ENCODE results near the gene ERVK3-1.
A peak's percentile ranks its signal among the peaks of the same experiment; 100 is the strongest.
"Not testable (repeated sequence)": the region's sequence is repeated elsewhere in the genome, so short reads cannot be mapped to it uniquely, and the experiment has no call there.

Gene ERVK3-1

GRCh38 chr19:58346961-58347929 lies 42.1 kb downstream of the ERVK3-1 start:
- peak; percentile 87 for DNase-seq

- not testable (repeated sequence) for DNase-seq
Observed at GRCh38 chr19:58348080-58348479, 42.9 kb downstream of the ERVK3-1 start.

- DNase-seq = no peak
Observed at GRCh38 chr19:58349590-58349989, 44.4 kb downstream of the ERVK3-1 start.

DNA sequence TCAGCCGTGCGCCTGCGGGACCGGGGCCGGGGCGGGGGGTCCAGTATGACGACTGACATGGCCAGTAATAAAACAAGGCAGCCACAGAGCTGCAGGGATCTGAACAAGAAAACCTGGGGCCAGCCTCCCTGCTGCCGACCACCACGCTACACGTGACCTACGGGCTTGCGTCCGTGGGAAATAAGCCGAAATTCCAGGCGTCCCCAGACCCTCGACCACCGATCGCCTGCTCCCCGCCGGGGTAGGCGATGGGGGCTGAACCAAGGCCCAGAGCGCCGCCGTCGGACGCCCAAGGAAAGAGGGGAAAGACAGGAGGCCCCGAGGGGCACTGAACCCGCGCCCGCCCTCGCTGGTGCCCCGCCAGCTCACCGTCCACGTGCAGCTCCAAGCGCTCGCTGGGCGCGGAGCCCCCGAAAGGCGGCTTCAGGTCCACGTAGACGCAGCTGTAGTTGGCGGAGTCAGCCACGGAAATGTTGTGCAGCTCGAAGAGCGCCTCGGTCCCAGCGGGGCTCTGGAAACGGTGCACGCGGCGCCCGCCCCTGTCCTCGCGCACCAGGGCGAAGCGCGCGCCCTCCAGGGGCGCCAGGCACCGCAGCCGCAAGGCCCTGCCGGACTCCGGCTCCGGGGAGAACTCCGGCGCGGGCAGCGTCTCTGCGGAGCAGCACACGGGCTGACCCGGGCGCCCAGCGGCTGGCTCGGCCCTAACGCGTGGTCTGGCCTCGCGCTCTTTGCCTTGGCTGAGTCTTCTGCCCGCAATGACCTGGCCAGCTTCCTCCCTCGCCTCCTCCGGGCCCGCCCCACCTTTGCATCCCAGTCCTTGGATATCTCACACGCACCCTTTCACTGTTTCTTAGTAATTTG lies 45.1 kb downstream of the ERVK3-1 start:
- DNase-seq = no peak

DNA sequence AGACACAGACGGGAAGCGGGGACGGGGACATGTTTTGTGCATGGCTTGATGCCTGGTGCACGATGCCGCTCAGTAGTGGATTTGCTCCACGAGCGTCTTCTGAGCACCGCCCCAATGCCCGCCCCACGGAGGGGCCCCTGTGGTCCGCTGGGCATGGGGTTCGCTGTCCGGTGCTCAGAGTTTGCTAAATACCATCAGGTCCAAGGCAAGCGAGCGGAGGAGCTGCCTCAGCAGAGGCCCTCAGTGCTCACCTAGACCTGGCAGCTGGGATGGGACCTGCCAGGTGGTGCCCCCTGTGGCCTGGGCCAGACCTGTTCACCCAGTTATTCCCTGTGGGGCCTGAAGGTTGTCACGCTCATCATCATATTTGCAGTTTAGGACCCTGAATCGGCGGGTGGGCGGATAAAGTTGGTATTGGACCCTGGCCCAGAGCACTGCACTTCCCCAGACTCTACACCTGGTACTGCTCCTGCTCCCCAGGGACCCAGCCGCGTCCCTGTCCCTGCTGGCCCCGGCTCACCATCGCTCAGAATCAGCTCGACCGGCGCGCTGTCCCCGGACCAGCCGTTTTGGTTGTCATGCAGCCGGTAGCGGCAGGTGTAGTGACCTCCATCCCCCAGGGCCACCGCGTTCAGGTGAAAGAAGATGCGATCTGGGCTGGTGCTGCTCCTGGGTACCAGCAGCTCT lies 45.8 kb downstream of the ERVK3-1 start:
- no peak for DNase-seq

GRCh38 chr19:58351558-58351878 lies 46.3 kb downstream of the ERVK3-1 start:
- DNase-seq = no peak

DNA sequence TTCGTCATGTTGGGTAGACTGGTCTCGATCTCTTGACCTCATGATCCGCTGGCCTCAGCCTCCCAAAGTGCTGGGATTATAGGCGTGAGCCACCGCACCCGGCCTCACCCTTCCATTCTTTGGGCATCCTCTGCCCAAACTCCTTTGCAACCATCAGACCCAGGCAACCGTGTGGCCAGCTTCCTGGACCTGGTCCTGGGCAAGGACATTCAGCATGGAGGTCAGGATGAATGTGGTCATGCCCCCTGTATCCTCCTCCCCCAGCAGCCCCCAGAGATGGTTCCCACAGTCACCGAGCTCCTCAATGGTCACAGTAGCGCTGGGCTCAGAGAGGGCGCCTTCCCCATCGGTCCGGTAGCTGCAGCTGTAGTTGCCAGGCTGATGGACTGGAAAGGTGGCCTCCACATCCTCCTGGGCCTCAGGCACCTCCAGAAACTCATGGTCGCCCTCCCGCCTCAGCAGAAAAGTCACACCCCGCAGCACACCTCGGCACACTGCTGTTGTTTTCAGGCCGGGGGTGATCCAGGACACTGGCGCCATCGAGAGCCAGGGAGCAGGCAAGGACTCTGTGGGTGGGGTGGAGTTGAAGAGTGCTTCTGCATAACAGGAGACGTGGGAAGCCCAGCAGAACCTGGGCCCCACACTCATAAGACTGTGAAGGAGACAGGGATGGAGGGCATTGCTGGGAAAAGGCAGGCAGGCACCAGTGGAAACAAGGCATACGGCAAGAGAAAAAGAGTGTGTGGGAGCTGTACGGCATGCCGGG lies 47.0 kb downstream of the ERVK3-1 start:
- no peak for DNase-seq

GRCh38 chr19:58352760-58353671 lies 47.8 kb downstream of the ERVK3-1 start, which contains the start of gene A1BG:
Gene A1BG (minus strand): TSS chr19:58353492. CDS start chr19:58353437, 55 bp downstream.
- DNase-seq = no peak

- no peak for DNase-seq
Observed at GRCh38 chr19:58353717-58354477, 48.7 kb downstream of the ERVK3-1 start.

DNA sequence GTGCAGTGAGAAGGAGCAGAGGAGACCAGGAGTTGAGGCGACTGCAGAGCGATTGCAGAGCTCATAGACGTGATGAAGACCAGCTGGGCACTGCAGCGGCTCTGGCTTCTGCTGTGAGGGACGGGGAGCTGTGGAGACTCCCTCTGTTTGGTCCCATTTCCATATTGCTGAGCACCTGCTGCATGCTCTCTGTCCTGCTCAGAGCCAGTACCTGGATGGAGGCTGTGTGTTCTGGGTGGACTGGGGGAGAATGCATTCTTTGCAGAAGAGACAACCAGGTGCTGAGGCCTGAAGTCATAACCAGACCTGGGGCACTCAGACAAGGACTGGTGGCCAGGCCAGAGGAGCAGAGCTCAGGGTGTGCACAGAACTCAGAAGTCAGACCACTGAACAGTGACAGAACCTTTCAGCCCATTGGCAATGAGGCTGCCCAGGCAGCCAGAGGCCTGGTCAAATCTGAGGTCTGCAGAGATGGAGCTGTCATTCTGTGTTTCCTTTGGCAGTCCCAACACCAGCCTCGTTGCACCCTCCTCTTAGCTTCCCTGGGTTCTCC lies 49.4 kb downstream of the ERVK3-1 start:
- DNase-seq = no peak

DNA sequence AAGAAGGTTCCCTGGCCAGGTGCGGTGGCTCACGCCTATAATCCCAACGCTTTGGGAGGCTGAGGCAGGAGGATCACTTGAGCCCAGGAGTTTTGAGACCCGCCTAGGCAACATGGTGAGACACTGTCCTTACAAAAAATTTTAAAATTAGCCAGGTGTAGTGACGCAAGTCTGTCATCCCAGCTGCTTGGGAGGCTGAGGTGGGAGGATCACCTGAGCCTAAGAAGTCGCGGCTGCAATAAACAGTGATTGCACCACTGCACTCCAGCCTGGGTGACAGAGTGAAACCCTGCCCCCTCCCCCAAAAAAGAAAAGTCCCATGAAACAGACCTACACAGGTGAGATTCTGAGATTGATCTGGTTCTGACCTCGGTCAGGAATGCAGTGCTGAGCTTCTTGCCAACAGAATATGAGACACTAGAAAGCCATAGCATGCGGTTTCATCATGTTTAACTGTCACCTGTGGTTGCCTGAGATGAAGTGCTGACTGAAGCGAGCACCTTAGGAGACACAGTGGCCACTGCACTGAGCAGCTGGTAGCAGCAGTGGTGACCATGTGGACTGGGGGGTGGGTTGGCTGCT lies 50.1 kb downstream of the ERVK3-1 start:
- DNase-seq = no peak

GRCh38 chr19:58355908-58356765 lies 51.0 kb downstream of the ERVK3-1 start:
- DNase-seq = no peak

- DNase-seq = no peak
Observed at GRCh38 chr19:58356766-58357480, 51.7 kb downstream of the ERVK3-1 start.

DNA sequence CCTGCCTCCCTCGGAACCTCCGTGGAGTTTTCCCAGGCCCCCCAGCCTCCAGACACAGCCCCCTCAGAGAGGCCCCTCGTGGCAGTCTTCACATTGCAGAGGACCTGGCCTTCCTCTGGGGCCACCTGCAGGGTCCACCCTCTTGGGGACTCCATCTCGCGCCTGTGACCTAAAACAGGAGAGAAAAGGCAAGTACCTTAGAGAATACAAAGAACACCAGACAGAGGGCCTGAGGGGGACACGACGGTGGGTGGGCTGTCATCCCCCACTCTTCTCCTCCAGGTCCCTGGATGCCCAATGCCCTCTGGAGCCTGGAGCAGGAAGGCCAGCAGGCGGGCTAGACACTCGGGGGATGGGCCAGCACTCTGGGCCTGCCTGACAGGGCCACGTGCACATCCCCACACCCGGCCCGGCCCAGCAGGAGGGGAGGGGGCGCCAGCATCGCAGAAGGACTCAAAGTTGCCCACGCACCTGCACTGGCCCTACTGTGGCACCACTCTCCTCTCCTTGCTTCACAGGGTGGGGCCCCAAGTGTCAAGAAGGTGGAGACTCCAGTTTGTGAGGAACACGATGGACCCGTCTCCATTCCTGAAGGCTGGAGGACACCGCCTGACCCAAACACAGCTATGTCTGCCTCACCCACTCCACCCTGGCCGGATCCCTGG lies 52.4 kb downstream of the ERVK3-1 start:
- DNase-seq = no peak

DNA sequence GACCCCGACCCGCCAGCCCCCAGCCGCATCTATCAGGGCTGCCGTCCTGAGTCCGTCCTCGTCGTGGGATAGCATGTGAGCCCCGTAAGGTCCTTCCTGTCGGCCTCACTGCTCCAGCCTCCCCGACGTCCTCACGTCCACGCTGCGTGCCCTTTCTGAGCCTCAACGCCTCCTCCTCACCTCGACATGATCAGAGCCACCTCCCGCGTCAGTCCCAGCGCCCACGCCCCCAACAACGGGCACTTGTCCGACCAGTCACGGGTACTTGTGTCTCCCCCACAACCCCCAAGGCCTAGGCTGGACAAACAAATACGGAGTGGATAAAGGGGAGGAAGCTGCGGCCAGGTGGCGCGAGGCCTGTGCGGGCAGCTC lies 56.7 kb downstream of the ERVK3-1 start:
- DNase-seq = peak; percentile 69

- peak; percentile 97 for DNase-seq
Observed at GRCh38 chr19:58362272-58362994, 57.3 kb downstream of the ERVK3-1 start, which contains the start of gene ZNF497. Gene ZNF497 (minus strand): TSS chr19:58362751. CDS start chr19:58357635, 5,116 bp downstream.

GRCh38 chr19:58364146-58364545 lies 59.0 kb downstream of the ERVK3-1 start:
- DNase-seq = no peak

Measured in NCI-H82 (cell line).